AG04450 (cell line): Measurements from ENCODE around the gene DENND4C. TPM values are rescaled to one million over a fixed set of nuclear protein-coding genes. Genes with fewer than 3 reads are reported as not detected.

Experiments
- CTCF ChIA-PET: fragments of 300-600, 350-600 bp; formaldehyde crosslinking; extraction: SDS; loops from one replicate; lab custom pipeline; 2022; ENCODE audit warnings: antibody characterized with exemption, inconsistent platforms; lab: Charles Lee
- POLR2A ChIA-PET: fragments of 350-600 bp; formaldehyde crosslinking; extraction: SDS; loops from one replicate; lab custom pipeline; 2021; ENCODE audit warnings: antibody characterized with exemption, inconsistent platforms; lab: Yijun Ruan, JAX
- DNase-seq: peaks from one replicate; pipeline ENCODE4 v3.0.0-alpha.2; 2011; ENCODE audit warnings: low read depth, low spot score
- H3K27ac ChIP-seq: one replicate; pipeline ENCODE4 v1.5.1; 2012; ENCODE audit warnings: low read depth, low read length, control low read depth
- H3K27me3 ChIP-seq: one replicate; pipeline ENCODE4 v1.6.0; 2012; ENCODE audit warnings: low read length; ENCODE audit not compliant: control insufficient read depth, insufficient read depth
- H3K4me3 ChIP-seq: 2 replicates; pipeline ENCODE4 v1.5.1; 2011; ENCODE audit warnings: mild to moderate bottlenecking, low read depth, low read length, control low read depth
- H3K9me3 ChIP-seq: 2 replicates; pipeline ENCODE4 v1.5.1; 2012; ENCODE audit warnings: low read length; ENCODE audit not compliant: control insufficient read depth, insufficient read depth
- polyA plus RNA-seq: library from polyadenylated mRNA; depleted of rRNA; stranded (reverse); fragments of >200 nt; gene quantifications from 2 replicates; pipeline ENCODE4 v1.2.3, GENCODE V29; 2011
- TF ChIP-seq, protein P1 (sequence below): IDR thresholded peaks from 2 replicates; pipeline ENCODE4 v1.5.1; 2011; ENCODE audit warnings: low read depth, low read length, control low read depth, inconsistent platforms

DENND4C gene
- polyA plus RNA-seq, 1 experiment: 27.9 TPM

DNA sequence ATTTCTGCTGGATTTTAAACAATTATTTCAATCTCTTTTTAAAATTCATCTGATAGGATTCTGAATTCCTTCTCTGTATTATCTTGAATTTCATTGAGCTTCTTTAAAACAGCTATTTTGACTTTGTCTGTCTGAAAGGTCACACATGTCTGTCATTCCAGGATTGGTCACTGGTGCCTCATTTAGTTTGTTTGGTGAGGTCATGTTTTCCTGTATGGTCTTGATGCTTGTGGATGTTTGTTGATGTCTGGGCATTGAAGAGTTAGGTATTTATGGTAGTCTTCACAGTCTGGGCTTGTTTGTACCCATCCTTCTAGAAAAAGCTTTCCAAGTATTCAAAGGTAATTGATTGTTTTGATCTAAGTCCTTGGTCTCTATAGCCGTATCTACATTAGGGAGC, 39.1 kb downstream of the DENND4C start:
- H3K27me3 ChIP-seq: no peaks in the 10 kb centered on the region
- POLR2A ChIA-PET: no interaction called here
- CTCF ChIA-PET: interaction anchor here (1.9 kb wide), 1 partner anchor 95 kb away, joined by 8 read pairs; no protein-coding TSS in a partner anchor

DNA sequence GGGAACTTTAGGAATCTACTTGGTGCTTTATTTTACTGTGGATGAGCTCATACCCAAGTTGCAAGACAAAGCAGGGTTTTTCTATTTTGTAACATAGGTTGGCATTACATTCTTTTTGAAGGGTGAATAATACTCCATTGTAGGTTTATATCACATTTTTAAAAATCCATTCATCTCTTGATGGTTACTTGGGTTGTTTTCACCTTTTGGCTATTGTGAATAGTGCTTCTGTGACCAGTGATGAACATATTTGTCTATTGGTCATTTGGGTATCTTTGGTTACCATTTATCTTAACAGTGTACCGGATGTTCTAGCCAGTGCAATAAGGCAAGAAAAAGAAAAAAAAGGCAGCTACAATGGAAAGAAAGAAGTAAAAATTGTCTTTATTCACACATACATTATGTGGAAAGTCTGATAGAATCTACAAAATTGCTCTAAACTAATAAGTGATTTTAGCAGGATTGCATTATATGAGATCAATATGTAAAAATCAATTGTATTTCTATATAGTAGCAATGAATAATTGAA, 40.0 kb downstream of the DENND4C start:
- Histone ChIP-seq H3K27me3 (no peaks in the 10 kb centered on the region), H3K4me3 (no peak overlapping the region), H3K27ac (no peak overlapping the region), H3K9me3 (no peaks in the 10 kb centered on the region)
- CTCF ChIA-PET: no interaction called here
- POLR2A ChIA-PET: no interaction called here
- TF ChIP-seq, protein P1, sequence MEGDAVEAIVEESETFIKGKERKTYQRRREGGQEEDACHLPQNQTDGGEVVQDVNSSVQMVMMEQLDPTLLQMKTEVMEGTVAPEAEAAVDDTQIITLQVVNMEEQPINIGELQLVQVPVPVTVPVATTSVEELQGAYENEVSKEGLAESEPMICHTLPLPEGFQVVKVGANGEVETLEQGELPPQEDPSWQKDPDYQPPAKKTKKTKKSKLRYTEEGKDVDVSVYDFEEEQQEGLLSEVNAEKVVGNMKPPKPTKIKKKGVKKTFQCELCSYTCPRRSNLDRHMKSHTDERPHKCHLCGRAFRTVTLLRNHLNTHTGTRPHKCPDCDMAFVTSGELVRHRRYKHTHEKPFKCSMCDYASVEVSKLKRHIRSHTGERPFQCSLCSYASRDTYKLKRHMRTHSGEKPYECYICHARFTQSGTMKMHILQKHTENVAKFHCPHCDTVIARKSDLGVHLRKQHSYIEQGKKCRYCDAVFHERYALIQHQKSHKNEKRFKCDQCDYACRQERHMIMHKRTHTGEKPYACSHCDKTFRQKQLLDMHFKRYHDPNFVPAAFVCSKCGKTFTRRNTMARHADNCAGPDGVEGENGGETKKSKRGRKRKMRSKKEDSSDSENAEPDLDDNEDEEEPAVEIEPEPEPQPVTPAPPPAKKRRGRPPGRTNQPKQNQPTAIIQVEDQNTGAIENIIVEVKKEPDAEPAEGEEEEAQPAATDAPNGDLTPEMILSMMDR: no peak
- DNase-seq: no peak

More for the DNA sequence above, 39.1 kb downstream of the DENND4C start:
- DNase-seq: no peak
- no peaks in the 10 kb centered on the region for H3K9me3 ChIP-seq
- no peak overlapping the region for H3K27ac ChIP-seq
- no peak overlapping the region for H3K4me3 ChIP-seq
- TF ChIP-seq, protein P1: no peak

DNA sequence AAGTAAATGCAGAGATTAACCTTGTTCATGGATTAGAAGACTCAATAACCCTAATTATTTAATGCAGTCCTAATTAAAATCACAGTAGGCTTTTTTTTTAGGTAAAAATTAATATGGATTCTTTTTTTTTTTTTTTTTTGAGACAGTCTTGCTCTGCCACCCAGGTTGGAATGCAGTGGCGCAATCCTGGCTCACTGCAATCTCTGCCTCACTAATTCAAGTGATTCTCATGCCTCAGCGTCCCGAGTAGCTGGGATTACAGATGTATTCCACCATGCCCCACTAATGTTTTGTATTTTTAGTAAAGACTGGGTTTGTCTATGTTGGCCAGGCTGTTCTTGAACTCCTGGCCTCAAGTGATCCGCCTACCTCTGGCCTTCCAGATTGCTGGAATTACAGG, 40.6 kb downstream of the DENND4C start:
- Histone ChIP-seq H3K27ac (no peak overlapping the region), H3K4me3 (no peak overlapping the region), H3K9me3 (no peaks in the 10 kb centered on the region), H3K27me3 (no peaks in the 10 kb centered on the region)
- POLR2A ChIA-PET: no interaction called here
- CTCF ChIA-PET: interaction anchor here (0.7 kb wide), 2 partner anchors 62 to 1325 kb away, joined by 4 read pairs; no protein-coding TSS in a partner anchor
- no peak for DNase-seq
- TF ChIP-seq, protein P1: no peak

DNA sequence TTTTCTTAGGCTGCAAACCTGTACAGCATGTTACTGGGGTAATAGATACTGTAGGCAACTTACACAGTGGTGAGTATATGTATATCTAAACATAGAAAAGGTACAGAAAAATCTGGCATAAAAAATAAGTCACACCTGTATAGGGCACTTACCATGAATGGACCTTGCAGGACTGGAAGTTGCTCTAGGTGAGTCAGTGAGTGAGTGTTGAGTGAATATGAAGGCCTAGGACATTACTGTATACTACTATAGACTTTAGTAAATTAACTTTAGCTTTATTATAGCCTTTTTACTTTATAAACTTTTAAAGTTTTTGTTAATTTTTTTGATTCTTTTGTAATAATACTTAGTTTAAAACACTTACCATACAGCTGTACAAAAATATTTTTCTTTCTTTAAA, 51.3 kb downstream of the DENND4C start:
- ChIA-PET CTCF (interaction anchor here (0.5 to 1.0 kb wide), 6 partner anchors 10 to 183 kb away, joined by 3 to 4 read pairs (median 3); no protein-coding TSS in a partner anchor), POLR2A (no interaction called here)
- no peaks in the 10 kb centered on the region for H3K27me3 ChIP-seq
- DNase-seq: no peak
- no peaks in the 10 kb centered on the region for H3K9me3 ChIP-seq
- TF ChIP-seq, protein P1: no peak
- H3K4me3 ChIP-seq: no peak overlapping the region
- no peak overlapping the region for H3K27ac ChIP-seq

DNA sequence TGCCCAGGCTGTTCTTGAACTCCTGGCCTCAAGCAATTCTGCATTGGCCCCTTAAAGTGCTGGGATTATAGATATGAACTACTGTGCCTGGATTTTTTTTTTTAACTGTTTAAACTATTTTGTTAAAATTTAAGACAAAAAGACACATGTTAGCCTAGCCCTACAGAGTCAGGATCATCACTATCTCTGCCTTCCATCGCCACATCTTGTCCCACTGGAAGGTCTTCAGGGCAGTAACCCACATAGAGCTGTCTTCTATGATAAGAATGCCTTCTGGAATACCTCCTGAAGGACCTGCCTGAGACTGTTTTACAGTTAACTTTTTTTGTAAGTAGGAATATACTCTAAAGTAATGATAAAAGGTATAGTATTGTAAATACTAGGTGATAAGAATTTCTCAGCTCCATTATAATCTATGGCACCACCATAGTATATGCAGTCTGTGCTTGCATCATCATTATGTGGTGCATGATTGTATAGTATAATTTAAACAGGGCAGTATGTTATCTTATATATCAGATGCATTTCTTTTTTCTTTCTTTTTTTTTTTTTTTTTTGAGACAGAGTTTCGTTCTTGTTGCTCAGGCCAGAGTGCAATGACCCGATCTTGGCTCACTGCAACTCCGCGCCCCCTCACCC, 52.7 kb downstream of the DENND4C start:
- H3K4me3 ChIP-seq: no peak overlapping the region
- H3K27ac ChIP-seq: no peak overlapping the region
- ChIA-PET POLR2A (no interaction called here), CTCF (interaction anchor here (0.5 to 1.0 kb wide), 2 partner anchors 182 to 650 kb away, joined by 3 to 4 read pairs; no protein-coding TSS in a partner anchor)
- DNase-seq: no peak
- no peaks in the 10 kb centered on the region for H3K27me3 ChIP-seq
- TF ChIP-seq, protein P1: no peak
- no peaks in the 10 kb centered on the region for H3K9me3 ChIP-seq
